Adrenal gland (tissue), 5 donors: Measurements from ENCODE around the gene KMT2E.

Experiments
- CTCF ChIP-seq, 6 experiments: fragments of 450-650 bp in 4 of 6; fragments of 200-600 bp in 2 of 6; sonication (generic) in 1 of 6; IDR thresholded peaks; 1 replicate in 5 of 6; 2 replicates in 1 of 6; pipeline versions ENCODE4 v1.5.1 to v1.8.0; 2016 to 2021; ENCODE audit warnings: antibody characterized with exemption in 6 of 6, mild to moderate bottlenecking in 2 of 6, moderate library complexity in 1 of 6
- POLR2A ChIP-seq, 2 donors: fragments of 450-650 bp; IDR thresholded peaks; one replicate each; pipeline ENCODE4 v1.6.1; 2017; ENCODE audit warnings: antibody characterized with exemption in 2 of 2, mild to moderate bottlenecking in 2 of 2, moderate library complexity in 1 of 2
- donor health status: DM: no; HTN: no; CAD: no.

GRCh38 chr7:104980841-104981671 is 32.9 kb upstream of the KMT2E start:
- TF ChIP-seq CTCF (IDR thresholded peaks at IDR 0.05), result peak; percentile 63 to 80 (median 69)
- TF ChIP-seq POLR2A (IDR thresholded peaks at IDR 0.05), result no peak
